Measurements from ENCODE around the gene TMEM14C.

TMEM14C gene

GRCh38 chr6:10685092-10685915 is 37.6 kb upstream of the TMEM14C start:
- no peak overlapping the region for H3K27ac ChIP-seq
- TF ChIP-seq CTCF (IDR thresholded peaks at IDR 0.05) (no peak), ZFX (IDR thresholded peaks at IDR 0.05; ENCODE audit: borderline replicate concordance) (no peak)

GRCh38 chr6:10686901-10687300 is 36.0 kb upstream of the TMEM14C start:
- no peak overlapping the region for H3K27ac ChIP-seq
- TF ChIP-seq CTCF (IDR thresholded peaks at IDR 0.05) (no peak), ZFX (IDR thresholded peaks at IDR 0.05; ENCODE audit: borderline replicate concordance) (no peak)

- no peak overlapping the region for H3K27ac ChIP-seq
- TF ChIP-seq ZFX (IDR thresholded peaks at IDR 0.05; ENCODE audit: borderline replicate concordance) (no peak), CTCF (IDR thresholded peaks at IDR 0.05) (no peak)
Measured at GRCh38 chr6:10687582-10687981, 35.3 kb upstream of the TMEM14C start.

- TF ChIP-seq CTCF (IDR thresholded peaks at IDR 0.05) (no peak), ZFX (IDR thresholded peaks at IDR 0.05; ENCODE audit: borderline replicate concordance) (no peak)
- H3K27ac ChIP-seq = no peak overlapping the region
Measured at GRCh38 chr6:10690651-10691445, 32.0 kb upstream of the TMEM14C start.

- no peak overlapping the region; the same call in 1 of the 2 replicates for H3K27ac ChIP-seq
- TF ChIP-seq ZFX (IDR thresholded peaks at IDR 0.05; ENCODE audit: borderline replicate concordance) = no peak
Measured at GRCh38 chr6:10692965-10693538, 29.8 kb upstream of the TMEM14C start.

GRCh38 chr6:10694302-10695085 is 28.4 kb upstream of the TMEM14C start, which contains the start of the genes C6orf52 and PAK1IP1:
C6orf52 (minus strand) TSS chr6:10694616; CDS start chr6:10687550, 7,066 bp downstream.
PAK1IP1 (plus strand) TSS chr6:10694972; CDS start chr6:10694986, 14 bp downstream.
- peak within 1 kb of the TSS; percentile 92 for H3K27ac ChIP-seq
- TF ChIP-seq ZFX (IDR thresholded peaks at IDR 0.05; ENCODE audit: borderline replicate concordance) (no peak), CTCF (IDR thresholded peaks at IDR 0.05) (no peak)
